HG02840 (cell line): ENCODE results near the gene PRR3.
"Not testable (repeated sequence)": the region's sequence is repeated elsewhere in the genome, so short reads cannot be mapped to it uniquely, and the experiment has no call there.

Source experiments
- ATAC-seq: cut with Tn5 transposase; IDR thresholded peaks from one replicate; pipeline ENCODE4 v1.9.1; 2021; ENCODE audit warnings: mild to moderate bottlenecking, moderate library complexity, moderate number of reproducible peaks; ENCODE audit not compliant: unreplicated experiment, low FRiP score

The PRR3 gene, protein sequence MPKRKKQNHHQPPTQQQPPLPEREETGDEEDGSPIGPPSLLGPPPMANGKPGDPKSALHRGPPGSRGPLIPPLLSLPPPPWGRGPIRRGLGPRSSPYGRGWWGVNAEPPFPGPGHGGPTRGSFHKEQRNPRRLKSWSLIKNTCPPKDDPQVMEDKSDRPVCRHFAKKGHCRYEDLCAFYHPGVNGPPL

DNA sequence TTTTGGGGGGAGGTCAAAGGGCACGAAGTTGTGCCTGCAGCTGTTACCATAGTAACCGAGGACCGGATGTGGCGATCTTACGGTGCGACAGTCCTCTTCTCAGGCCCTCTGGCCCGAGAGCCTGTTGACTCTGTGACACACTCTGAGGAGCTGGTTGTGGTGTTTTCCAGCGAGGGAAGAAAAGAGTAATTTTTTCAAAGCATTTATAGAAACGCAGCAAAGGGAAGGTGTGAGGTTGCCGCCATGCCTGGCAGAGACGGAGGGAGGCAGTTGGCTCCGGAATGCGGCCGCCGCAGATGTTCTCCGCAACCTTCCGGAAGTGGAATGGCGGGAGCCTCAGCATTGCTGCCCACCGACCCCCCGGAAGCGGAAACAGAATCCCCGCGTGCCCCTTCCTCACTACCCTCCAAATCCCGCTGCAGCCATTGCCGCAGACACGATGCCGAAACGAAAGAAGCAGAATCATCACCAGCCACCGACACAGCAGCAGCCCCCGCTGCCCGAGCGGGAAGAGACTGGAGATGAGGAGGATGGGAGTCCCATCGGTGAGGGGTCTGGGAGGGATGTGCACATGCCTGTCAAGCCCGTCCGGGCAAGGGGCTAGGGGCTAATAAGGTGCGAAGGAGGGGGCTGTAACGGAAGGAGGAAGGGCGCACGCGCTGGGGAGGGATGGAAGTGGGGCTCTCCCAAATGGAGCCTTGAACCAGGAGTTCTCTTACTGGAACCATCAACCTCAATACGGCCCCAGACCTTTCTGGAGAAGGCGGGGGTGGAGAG, at the start of gene PRR3:
Gene PRR3, plus strand, starts transcription at position 390 of the 777 bp plus-strand sequence. Its CDS starts 50 bp downstream, at position 440.
- peak; percentile 55 for ATAC-seq

DNA sequence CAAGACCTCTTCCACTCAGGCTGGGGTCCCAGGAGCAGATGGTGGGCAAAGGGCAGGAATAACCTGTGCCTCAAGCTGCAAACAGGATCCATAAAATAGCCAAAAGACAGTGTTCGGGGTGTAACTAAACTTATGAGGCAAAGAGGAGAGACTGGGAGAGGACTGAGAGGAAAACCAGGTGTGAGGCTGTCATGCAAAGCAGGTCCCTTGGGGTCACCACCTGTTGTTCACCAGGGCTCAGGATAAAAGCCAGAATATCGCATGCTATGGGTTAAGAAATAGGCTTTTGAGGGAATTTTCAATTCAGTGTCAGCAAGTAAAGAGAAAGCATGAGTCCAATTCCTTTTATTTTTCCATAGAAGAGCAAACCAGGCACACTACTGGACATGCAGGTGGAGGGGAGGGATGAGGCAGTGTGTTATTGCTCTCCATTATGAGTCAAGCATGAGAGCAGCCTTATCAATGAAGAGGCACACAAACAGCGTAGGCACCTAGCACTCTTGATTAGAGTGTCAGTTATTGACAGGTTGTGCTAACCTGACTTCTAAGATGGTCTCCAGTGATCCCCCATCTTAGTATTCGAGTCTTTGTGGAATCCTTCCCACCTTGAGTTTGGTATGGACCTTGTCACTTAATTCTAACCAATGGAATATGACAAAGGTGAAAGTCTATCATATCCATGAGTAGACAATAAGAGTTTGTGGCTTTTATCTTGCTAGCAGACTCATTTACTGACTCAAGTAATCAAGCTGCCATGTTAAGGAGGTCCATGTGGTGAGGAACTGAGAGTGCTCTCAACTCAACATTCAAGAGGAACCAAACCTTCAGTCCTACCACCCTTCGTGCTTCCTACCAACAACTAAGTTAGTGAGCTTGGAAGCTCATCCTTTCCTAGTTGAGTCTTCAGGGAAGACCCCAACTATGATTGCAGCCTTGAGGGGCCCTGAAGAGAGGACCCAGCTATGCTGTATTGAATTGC, 49.0 kb upstream of the PRR3 start:
- no peak for ATAC-seq

DNA sequence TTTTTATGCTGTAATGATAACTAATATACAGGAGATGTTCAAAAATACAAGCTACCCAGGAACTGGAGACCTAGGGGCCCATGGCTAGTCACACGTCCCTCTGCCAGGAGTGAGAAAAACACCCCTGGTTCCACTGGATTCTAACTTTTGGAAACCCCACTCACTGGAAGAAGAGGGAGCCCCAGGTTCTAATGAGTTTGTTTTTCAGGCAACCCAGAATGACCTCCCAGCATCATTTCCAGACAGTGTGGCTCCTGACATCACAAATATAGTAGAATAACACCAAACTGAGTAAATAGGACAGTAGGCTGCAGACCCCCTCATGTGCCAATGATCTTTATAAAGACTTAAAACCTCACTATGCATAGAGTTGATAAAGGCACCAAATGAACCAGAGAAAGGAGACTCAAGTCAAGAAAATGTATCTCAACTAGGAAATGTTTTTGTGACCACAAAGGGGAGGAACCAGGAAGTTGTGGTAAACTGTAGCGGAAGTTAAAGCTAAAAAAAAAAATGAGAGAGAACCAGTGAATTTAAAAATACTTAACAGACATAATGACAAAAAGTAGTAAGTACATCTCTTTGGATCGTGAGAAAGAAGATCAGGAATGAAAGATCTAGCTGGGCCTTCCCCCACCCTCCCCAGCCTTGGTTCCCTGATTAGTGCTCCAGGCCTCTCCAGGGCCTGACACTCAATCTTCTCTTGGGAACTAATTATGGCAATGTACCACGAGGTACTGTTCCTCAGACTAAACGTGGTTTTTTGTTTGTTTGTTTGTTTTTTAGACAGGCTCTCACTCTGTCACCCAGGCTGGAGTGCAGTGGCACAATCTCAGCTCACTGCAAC, 48.0 kb upstream of the PRR3 start:
- ATAC-seq = peak; percentile 49

DNA sequence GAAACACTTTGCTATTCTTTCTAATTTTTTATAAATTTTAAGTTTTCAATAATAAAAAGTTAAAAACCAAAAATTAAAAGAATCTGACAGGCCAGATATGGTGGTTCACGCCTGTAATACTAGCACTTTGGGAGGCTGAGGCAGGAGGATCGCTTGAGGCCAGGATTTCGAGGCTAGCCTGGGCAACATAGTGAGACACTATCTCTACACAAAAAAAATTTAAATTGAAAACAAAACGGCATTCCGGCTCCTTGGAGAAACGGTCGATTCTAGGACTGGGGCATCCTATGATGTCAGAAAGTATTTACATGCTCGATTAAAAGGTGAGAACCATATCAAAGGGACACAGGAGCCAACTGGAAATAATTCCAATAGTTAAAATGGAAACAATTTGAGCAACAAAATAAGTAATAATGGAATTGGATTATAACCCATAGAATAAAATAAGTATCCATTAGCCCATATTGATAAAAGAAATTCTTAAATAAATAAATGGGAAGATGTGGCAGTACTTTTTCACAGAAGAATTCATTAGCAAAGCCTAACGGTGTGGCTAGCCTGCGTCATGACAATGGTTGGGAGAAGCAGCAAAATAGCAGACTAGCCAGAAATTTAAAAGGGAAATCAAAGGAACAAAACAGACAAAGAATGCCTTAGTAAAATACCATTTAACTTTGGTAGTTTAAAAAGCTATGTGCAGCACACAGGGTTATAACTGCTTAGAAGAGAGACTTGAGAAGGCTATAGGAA, 46.5 kb upstream of the PRR3 start:
- ATAC-seq = no peak

DNA sequence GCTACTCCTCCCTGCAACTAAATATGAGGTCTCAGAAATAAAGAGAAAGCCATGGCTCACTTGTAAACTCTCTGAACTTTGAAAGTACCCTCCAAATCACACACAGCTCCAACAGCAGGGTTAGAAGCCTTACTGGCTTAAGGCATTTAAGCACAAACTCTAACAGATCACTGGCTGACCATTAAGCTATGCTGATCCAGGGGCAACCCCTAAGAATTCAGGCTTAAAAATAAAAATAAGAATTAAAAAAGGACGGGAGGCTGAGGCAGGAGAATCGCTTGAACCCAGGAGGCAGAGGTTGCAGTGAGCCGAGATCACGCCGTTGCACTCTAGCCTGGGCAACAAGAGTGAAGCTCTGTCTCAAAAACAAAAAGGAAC, 45.9 kb upstream of the PRR3 start:
- no peak for ATAC-seq

DNA sequence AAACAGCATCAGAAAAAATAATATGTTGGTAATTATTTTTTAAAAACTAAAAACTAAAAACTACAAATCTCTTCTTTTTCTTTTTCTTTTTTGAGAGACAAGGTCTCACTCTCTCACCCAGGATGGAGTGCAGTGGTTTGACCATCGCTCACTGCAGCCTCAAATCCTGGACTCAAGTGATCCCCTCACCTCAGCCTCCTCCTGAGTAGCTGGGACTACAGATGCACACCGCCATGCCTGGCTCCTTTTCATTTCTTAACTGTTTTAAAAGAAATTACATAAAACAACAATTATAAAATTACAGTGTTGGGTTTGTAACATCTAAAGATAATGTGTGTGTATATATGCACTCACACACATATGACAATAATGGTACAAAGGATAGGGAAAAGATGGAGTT, 43.6 kb upstream of the PRR3 start:
- no peak for ATAC-seq

DNA sequence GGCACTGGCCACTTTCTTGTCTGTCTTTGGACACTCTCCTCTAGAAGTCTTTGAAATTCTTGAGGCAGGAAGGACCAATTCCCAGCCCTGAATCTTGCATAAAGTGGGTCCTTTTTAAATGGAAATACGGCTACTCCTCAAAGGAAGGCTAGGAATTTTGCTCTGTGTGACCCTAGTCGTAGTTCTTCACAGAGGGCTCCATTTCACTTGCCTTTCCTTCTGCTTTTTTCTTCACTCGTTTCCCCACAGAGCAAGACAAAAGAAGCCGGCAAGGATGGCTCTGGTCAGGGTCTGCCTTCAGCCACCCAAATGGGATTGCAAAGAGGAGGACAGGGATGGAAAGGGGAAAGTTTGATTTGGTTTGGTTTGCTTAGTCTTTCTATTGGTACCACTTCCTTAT, 42.0 kb upstream of the PRR3 start:
- no peak for ATAC-seq

DNA sequence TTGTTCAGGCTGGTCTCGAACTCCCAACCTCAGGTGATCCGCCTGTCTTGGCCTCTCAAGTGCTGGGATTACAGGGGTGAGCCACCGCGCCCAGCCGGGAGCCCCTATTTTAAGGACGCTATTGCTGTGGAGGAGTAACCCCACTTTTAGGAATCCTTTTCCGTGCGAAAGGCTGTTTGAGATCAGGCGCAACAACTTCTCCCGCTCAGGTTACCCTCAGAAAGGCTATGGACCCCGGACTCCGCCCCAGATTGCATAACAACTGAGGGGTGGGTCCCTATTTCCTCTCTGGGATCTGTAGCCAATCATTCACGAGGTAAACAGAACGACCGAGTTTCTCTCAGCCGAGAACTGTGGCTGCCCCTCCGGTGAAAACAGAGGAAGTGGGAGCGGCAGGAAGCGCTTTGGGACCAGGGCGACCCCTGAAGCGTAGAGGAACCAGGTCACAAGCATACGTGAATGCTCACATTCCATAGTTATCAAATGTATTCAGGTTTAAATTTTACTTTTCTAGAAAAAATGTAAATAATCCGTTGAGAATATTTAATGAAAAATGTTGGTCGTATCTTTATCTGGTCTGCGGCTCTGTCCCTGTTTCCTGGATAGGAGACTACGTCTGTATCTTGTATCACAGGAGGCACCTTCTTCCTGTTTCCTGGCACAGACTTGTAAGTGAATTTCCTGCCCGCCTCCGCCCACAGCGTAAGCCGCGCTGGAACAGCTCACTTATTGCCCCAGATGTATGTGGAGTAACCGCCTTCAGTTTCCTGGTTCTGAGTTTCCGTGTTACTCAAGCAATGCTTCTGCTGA, 40.9 kb upstream of the PRR3 start:
- ATAC-seq = peak; percentile 60

DNA sequence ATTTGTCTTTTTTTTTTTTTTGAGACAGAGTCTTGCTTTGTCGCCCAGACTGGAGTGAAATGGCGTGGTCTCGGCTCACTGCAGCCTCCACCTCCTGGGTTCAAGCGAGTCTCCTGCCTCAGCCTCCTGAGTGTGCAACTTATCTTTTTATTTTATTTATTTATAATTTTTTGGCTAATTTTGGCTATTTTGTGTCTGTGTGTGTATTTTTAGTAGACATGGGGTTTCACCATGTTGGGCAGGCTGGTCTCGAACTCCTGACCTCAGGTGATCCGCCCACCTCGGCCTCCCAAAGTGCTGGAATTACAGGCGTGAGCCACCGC, 40.4 kb upstream of the PRR3 start:
- ATAC-seq = not testable (repeated sequence)

DNA sequence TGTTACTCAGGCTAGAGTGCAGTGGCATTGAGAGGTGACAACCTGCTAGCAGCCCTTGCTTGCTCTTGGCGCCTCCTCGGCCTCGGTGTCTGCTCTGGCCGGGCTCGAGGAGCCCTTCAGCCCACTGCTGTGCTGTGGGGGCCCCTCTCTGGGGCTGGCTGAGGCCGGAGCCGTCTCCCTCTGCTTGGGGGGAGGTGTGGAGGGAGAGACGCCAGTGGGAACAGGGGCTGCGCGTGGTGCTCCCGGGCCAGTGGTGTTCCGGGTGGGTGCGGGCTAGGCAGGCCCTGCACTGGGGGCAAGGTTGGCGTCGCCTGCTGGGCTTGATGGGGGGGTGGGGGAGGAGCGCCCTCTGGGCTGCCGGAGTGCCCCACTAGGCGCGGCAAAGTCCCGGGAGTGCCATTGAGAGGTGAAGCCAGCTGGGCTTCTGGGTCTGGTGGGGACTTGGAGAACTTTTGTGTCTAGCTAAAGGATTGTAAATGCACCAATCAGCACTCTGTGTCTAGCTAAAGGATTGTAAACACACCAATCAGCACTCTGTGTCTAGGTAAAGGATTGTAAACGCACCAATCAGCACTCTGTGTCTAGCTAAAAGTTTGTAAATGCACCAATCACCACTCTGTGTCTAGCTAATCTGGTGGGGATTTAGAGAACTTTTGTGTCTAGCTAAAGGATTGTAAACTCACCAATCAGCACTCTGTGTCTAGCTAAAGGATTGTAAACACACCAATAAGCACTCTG, 39.2 kb upstream of the PRR3 start:
- ATAC-seq = not testable (repeated sequence)

DNA sequence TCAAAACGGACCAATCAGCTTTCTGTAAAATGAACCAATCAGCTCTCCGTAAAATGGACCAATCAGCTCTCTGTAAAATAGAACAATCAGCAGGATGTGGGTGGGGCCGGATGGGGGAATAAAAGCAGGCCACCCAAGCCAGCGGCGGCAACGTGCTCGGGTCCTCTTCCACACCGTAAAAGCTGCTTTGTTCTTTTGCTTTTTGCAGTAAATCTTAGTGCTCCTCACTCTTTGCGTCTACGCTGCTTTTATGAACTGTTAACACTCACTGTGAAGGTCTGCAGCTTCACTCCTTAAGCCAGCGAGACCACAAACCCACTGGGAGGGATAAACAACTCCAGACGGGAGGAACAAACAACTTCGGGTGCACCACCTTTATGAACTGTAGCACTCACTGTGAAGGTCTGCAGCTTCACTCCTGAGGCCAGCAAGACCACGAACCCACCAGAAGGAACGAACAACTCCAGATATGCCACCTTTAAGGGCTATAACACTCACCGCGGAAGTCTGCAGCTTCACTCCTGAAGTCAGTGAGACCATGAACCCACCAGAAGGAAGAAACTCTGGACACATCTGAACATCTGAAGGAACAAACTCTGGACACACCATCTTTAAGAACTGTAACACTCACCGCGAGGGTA, 38.5 kb upstream of the PRR3 start:
- not testable (repeated sequence) for ATAC-seq

DNA sequence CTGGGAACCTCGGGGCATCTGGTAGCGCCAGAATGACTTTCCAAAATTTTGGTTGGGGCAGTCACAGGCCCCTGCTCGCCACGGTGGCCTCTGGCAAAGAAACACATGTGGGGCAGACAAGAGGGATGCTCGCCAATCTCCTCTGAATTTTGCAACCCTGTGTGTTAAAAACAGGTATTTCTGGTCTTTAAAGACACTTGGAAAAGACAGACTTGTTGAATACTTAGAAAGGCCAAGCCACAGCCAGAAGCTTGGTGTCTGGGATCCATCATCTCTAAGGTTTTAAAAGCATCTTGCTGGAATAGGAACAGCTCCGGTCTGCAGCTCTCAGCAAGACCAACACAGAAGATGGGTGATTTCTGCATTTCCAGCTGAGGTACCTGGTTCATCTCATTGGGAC, 36.6 kb upstream of the PRR3 start:
- no peak for ATAC-seq

DNA sequence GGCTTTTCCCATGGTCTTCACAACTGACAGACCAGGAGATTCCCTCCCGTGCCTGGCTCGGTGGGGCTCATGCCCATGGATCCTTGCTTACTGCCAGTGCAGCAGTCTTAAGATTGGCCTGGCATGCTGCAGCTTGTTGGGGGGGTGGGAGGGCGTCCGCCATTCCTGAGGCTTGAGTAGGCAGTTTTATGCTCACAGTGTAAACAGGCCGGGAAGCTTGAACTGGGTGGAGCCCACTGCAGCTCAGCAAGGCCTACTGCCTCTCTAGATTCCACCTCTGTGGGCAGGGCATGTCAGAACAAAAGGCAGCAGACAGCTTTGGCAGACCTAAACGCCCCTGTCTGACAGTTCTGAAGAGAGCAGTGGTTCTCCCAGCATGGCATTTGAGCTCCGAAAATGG, 36.0 kb upstream of the PRR3 start:
- not testable (repeated sequence) for ATAC-seq

DNA sequence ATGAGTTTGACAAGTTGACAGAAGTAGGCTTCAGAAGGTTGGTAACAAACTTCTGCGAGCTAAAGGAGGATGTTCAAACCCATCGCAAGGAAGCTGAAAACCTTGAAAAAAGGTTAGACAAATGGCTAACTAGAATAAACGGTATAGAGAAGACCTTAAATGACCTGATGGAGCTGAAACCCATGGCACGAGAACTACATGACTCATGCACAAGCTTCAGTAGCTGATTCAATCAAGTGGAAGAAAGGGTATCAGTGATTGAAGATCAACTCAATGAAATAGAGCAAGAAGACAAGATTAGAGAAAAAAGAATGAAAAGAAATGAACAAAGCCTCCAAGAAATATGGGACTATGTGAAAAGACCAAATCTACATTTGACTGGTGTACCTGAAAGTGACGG, 35.1 kb upstream of the PRR3 start:
- not testable (repeated sequence) for ATAC-seq

DNA sequence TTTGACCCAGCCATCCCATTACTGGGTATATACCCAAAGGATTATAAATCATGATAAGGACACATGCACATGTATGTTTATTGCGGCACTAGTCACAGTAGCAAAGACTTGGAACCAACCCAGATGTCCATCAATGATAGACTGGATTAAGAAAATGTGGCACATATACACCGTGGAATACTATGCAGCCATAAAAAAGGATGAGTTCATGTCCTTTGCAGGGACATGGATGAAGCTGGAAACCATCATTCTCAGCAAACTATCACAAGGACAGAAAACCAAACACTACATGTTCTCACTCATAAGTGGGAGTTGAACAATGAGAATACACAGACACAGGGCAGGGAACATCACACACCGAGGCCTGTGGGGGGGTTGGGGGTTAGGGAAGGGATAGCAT, 30.7 kb upstream of the PRR3 start:
- ATAC-seq = not testable (repeated sequence)

DNA sequence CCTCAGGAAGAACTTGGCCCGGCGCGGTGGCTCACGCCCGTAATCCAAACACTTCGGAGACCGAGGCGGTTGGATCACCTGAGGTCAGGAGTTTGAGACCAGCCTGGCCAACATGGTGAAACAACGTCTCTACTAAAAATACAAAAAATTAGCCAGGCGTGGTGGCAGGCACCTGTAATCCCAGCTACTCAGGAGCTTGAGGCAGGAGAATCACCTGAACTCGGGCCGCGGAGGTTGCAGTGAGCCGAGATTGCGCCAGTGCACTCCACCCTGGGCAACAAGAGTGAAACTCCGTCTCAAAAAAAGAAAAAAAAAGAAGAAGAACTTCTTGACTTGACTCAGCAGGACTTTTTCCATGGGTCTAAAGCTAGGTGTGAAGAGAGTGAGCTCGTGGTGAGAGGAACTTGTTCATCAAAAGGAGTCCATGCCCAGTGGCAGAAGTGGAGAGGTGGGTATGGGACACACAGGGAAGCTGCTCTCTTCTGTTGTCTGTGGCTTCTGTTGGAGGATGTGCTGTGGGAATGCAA, 27.7 kb upstream of the PRR3 start:
- not testable (repeated sequence) for ATAC-seq

DNA sequence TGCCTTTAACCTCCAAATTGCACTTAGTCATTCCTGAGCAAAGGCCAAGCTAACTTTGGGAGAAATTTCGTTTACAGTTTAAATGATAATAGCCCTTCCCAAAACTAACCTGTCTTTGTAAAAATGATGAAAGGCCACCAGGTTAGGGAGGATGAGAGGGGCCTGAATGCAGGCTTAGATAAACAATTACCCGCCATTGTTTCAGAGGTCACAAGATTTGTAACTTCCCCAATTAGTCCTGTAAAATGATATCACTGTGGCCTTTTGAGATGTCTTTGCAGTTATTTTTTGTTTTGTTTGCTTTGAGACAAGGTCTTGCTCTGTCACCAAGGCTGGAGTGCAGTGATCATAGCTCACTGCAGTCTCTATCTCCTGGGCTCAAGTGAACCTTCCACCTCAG, 27.1 kb upstream of the PRR3 start:
- ATAC-seq = no peak
